ENCODE measurements around the gene SLC35E4.
"Not testable (repeated sequence)": the region's sequence is repeated elsewhere in the genome, so short reads cannot be mapped to it uniquely, and the experiment has no call there.

SLC35E4 gene, protein sequence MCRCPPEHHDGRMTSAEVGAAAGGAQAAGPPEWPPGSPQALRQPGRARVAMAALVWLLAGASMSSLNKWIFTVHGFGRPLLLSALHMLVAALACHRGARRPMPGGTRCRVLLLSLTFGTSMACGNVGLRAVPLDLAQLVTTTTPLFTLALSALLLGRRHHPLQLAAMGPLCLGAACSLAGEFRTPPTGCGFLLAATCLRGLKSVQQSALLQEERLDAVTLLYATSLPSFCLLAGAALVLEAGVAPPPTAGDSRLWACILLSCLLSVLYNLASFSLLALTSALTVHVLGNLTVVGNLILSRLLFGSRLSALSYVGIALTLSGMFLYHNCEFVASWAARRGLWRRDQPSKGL

DNA sequence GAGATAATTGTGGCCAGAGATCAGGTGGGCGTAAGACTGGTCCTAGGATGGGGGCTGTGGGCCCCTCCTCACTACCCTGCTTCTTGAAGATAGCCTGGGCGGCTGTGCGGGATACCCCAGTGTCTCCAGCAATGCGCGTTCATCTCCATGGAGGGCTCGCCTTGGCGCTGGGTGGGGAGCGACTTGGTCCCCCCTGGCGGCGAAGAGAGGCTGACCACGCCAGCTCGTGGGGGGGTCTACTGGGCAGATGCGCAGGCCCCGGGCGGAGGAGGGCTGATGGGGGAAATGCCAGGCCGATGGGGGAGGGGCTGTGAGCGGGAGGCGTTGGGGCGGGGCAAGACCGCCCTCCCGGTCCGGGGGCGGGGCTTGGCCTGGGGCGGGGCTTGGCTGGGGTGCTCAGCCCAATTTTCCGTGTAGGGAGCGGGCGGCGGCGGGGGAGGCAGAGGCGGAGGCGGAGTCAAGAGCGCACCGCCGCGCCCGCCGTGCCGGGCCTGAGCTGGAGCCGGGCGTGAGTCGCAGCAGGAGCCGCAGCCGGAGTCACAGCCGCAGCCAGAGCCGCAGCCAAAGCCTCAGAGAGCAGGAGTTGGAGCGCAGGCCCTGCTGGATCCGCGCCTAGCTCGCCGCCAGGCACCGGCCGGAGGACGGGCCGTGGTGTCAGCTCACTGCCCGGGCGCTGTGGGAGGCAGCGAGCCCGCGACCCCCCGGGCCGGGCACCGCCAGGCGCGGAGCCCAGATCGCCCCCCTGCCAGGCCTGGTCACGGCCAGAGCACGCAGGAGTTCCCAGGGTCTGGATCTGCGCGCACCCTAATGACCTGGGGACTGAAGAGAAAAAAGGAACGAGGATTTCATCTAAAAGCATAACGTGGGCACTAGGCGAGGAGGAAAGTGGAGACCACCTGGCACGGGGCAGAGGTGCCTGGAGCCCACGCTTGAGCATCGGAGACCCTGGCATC, at the start of gene SLC35E4:
Gene SLC35E4, plus strand, starts transcription at position 509 of the 953 bp plus-strand sequence. CDS start 670 bp downstream, outside the sequence.
- DNase-seq: peak; percentile 86

DNA sequence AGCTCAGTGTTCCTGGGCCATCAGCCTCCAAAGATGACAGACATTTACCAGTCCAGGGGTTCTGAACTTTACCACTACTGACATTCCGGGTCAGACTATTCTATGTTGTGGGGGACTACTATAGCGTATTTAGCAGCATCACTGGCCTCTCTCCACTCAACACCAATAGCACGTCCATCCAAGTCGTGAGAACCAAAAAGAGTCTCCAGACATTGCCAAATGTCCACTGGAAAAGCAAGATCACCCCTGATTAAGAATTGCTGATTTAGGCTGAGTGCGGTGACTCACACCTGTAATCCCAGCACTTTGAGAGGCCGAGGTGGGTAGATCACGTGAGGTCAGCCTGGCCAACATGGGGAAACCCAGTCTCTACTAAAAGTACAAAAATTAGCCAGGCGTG, 49.2 kb upstream of the SLC35E4 start:
- DNase-seq: no peak

DNA sequence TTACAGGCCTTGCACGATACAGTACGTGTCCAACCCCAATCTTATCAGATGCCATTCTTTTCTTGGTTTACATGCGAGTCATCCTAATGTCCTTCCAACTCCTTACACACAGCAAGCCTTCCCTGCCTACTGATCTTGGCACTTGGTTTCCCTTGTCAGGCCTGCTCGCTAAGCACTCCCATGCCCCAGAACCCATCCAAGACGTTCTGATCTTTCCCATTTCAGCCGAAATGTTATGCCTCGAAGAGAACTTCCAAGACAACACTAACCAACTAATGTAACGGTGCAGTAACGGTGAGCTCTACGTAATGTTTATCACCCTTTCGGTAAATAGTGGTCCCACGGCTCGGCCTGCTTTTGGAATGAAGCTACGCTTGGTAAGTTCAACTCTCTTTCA, 44.4 kb upstream of the SLC35E4 start:
- DNase-seq: no peak

- peak; percentile 99 for DNase-seq
Measured at GRCh38 chr22:30591588-30592359, 43.8 kb upstream of the SLC35E4 start, which contains the start of gene PES1. Gene PES1, minus strand, starts transcription at chr22:30591910. Its CDS starts 77 bp downstream, at chr22:30591833.

DNA sequence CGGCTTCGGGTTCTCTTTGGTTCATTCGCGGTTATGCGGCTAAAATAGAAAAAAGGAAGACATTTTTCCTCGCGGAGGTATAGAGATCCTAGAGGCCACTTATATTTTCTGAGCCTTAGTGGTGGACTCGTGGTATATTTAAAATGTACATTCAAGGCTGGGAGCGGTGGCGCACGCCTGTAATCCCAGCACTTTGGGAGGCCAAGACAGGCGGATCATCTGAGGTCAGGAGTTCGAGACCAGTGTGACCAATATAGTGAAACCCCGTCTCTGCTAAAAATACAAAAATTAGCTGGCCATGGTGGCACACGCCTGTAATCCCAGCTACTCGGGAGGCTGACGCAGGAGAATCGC, 43.2 kb upstream of the SLC35E4 start:
- DNase-seq: not testable (repeated sequence)

DNA sequence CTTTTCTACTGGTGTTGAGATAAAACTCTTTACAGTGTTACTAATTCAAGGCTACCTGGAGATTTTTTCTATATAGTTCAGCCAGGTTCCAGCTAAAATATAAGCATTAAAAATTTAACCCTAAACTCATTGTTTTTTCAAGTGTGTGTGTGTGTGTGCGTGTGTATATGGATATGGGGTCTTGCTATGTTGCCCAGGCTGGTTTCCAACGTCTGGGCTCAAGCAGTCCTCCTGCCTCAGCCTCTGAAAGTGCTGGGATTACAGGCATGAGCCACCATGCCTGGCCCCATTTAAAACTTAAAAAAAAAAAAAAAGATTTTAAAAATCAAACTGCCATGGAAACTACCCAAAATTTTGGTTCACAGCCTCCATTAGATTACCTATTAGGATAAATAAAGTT, 39.4 kb upstream of the SLC35E4 start:
- DNase-seq: no peak

DNA sequence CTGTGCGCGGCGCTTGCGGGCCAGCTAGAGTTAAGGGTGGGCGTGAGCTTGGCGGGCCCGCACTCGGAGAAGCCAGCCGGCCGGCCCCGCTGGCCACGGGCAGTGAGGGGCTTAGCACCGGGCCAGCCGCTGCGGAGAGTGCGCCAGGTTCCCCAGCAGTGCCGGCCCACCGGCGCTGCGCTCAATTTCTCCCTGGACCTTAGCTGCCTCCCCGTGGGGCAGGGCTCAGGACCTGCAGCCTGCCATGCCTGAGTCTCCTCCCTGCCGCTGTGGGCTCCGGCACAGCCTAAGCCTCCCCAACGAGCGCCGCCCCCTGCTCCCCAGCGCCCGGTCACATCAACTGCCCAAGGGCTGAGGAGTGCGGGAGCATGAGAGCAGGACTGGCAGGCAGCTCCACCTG, 38.7 kb upstream of the SLC35E4 start:
- DNase-seq: no peak

DNA sequence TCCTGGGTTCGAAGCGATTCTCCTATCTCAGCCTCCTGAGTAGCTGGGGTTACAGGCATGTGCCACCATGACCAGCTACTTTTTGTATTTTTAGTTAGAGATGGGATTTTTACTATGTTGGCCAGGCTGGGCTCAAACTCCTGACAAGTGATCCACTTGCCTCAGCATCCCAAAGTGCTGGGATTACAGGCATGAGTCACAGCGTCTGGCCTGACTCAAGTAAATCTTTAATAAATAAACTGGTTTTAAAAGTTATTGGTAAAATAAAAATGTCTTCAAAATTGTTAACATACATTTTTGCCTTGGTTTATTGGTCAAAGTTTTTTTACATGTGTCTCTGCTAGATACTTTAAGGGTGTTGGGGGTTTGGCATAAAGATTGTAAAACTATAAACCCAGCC, 36.6 kb upstream of the SLC35E4 start:
- no peak for DNase-seq

GRCh38 chr22:30600921-30601320, 34.7 kb upstream of the SLC35E4 start:
- no peak for DNase-seq

DNA sequence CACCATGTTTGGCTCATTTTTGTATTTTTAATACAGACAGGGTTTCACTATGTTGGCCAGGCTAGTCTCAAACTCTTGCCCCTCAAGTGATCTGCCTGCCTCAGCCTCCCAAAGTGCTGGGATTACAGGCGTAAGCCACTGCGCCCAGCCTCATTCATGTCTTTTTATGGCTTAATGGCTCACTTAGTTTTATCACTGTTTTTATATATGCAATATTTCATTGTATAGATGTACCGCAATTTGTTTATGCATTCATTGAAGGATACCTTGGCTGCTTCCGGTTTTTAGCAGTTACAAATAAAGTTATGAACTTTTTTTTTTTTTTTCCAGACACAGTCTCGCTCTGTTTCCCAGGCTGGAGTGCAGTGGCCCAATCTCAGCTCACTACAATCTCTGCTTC, 34.1 kb upstream of the SLC35E4 start:
- no peak for DNase-seq

DNA sequence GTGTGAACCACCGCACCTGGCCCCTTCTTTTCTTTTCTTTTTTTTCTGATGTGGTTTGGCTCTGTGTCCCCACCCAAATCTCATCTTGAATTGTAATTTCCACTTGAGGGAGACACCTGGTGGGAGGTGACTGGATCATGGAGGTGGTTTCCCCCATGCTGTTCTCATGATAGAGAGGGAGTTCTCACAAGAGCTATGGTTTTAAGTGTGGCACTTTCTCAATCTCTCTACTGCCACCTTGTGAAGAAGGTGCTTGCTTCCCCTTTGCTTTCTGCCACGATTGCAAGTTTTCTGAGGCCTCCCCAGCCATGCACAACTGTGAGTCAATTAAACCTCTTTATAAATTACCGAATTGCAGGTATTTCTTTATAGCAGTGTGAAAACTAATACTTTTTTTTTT, 33.5 kb upstream of the SLC35E4 start:
- peak; percentile 24 for DNase-seq

- DNase-seq: no peak
Measured at GRCh38 chr22:30603801-30604200, 31.8 kb upstream of the SLC35E4 start.

DNA sequence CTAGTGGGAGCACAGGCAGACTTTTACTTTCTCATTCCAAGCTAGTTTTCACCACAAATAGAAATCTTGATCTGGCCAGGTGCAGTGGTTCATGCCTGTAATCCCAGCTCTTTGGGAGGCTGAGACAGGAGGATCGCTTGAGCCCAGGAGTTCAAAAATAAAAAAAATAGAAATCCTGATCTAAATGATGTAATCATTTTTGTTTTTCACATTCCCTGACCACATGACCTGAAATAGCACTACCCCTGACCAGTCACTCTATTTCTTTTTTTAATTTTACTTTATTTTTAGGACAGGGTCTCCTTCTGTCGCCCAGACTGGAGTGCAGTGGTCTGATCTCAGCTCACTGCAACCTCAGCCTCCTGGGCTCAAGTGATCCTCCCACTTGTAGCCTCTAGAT, 30.9 kb upstream of the SLC35E4 start:
- no peak for DNase-seq

- peak; percentile 37 for DNase-seq
Measured at GRCh38 chr22:30605449-30606110, 30.0 kb upstream of the SLC35E4 start.

DNA sequence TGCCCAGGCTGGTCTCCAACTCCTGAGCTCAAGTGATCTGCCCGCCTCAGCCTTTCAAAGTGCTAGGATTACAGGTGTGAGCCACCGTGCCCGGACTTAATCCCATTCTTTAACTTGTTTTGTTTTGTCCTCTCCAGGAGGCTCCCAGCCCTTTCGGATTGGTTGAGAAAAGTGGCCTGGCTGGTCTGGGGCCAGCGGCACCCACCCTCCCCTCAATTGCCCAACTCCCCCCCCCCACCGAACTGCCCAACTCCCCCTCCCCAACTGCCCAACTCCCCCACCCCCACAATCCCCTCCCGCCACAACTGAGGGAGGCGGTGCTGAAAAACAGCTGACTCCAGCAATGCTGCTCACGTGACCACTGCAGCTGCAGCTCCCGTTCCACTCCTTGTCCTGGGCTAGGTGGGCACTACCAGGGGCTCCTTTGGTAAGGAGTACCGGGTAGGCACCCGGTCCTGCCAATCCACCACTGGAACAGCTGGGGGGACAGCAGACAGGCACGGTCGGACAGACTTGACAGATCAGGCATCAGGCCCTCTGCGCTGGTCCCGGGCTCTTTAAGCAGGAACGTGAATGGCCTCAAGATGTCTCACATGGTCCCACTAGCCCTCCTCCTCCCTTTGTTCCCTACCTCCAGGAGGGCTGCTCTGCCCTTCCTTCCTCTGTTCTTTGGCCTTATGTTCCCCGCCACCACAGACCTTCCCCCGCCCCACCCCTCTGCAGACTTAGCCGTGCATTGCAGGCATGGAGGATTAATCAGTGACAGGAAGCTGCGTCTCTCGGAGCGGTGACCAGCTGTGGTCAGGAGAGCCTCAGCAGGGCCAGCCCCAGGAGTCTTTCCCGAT, 28.9 kb upstream of the SLC35E4 start, which contains the start of gene TCN2:
Gene TCN2, plus strand, starts transcription at position 720 of the 845 bp plus-strand sequence. CDS start 158 bp downstream, outside the sequence.
- peak; percentile 45 for DNase-seq

GRCh38 chr22:30607300-30607930, 28.2 kb upstream of the SLC35E4 start:
- no peak for DNase-seq

DNA sequence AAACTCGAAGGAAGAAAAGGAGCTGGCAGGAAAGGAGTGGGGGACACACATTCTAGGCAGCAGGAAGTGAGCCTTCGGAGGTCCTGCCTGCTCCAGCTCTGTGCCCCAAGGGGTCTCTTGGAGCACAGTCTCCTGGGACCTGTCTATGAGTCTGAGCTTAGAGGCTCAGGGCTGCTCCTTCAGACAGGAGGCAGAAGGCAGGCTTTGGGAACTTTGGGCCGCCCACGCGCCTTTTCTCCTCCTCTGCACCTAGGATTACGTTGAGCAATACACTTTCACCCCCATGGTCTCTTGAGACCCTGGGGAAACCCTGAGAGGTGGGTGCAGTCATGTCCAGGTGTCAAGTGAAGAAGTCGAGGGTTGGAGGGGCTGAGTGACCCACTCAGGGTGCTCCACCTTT, 27.6 kb upstream of the SLC35E4 start:
- no peak for DNase-seq

- no peak for DNase-seq
Measured at GRCh38 chr22:30609260-30610185, 26.1 kb upstream of the SLC35E4 start.

- DNase-seq: no peak
Measured at GRCh38 chr22:30610299-30610698, 25.3 kb upstream of the SLC35E4 start.

- DNase-seq: no peak
Measured at GRCh38 chr22:30611197-30611596, 24.4 kb upstream of the SLC35E4 start.

Measured in NCI-H1092 treated with DMSO at 0.1 percent for 48 hours (cell line).